IPS-18c (cell line): ENCODE measurements around the gene TSKS.

ENCODE experiments used
- H3K4me3 ChIP-seq: 2 replicates; pipeline ENCODE4 v1.7.0; 2013; ENCODE audit warnings: low read depth, mild to moderate bottlenecking, low read length, moderate library complexity; ENCODE audit not compliant: insufficient read depth
- H3K9me3 ChIP-seq: one replicate; pipeline ENCODE4 v1.6.1; 2013; ENCODE audit warnings: mild to moderate bottlenecking, low read length, moderate library complexity; ENCODE audit not compliant: control insufficient read depth, insufficient read depth

TSKS gene

GRCh38 chr19:49800771-49801170 lies 37.7 kb upstream of the TSKS start:
- Histone ChIP-seq H3K9me3 (no peaks in the 10 kb centered on the region), H3K4me3 (no peak overlapping the region)

GRCh38 chr19:49799798-49800376 lies 36.8 kb upstream of the TSKS start:
- H3K9me3 ChIP-seq = no peaks in the 10 kb centered on the region

GRCh38 chr19:49799271-49799797 lies 36.2 kb upstream of the TSKS start:
- no peaks in the 10 kb centered on the region for H3K9me3 ChIP-seq
- H3K4me3 ChIP-seq = no peak overlapping the region

More at GRCh38 chr19:49799798-49800376, 36.8 kb upstream of the TSKS start:
- no peak overlapping the region for H3K4me3 ChIP-seq

- no peaks in the 10 kb centered on the region for H3K9me3 ChIP-seq
Measured at GRCh38 chr19:49798574-49798973, 35.5 kb upstream of the TSKS start.

GRCh38 chr19:49795615-49796014 lies 32.5 kb upstream of the TSKS start:
- Histone ChIP-seq H3K9me3 (no peaks in the 10 kb centered on the region), H3K4me3 (no peak overlapping the region)

More at GRCh38 chr19:49798574-49798973, 35.5 kb upstream of the TSKS start:
- H3K4me3 ChIP-seq = no peak overlapping the region

GRCh38 chr19:49793561-49793840 lies 30.4 kb upstream of the TSKS start:
- no peaks in the 10 kb centered on the region for H3K9me3 ChIP-seq
- H3K4me3 ChIP-seq = no peak overlapping the region

- Histone ChIP-seq H3K9me3 (no peaks in the 10 kb centered on the region), H3K4me3 (no peak overlapping the region)
Measured at GRCh38 chr19:49792829-49793560, 29.9 kb upstream of the TSKS start.

- H3K9me3 ChIP-seq = no peaks in the 10 kb centered on the region
- H3K4me3 ChIP-seq = no peak overlapping the region
Measured at GRCh38 chr19:49791776-49792445, 28.8 kb upstream of the TSKS start.

- H3K9me3 ChIP-seq = no peaks in the 10 kb centered on the region
- no peak overlapping the region for H3K4me3 ChIP-seq
Measured at GRCh38 chr19:49790866-49791265, 27.8 kb upstream of the TSKS start.

- H3K9me3 ChIP-seq = no peaks in the 10 kb centered on the region
- H3K4me3 ChIP-seq = no peak overlapping the region
Measured at GRCh38 chr19:49788857-49789256, 25.8 kb upstream of the TSKS start.

GRCh38 chr19:49787746-49788145 lies 24.6 kb upstream of the TSKS start:
- Histone ChIP-seq H3K9me3 (no peaks in the 10 kb centered on the region), H3K4me3 (no peak overlapping the region)

GRCh38 chr19:49786376-49786820 lies 23.3 kb upstream of the TSKS start:
- no peaks in the 10 kb centered on the region for H3K9me3 ChIP-seq
- no peak overlapping the region for H3K4me3 ChIP-seq

GRCh38 chr19:49782515-49782914 lies 19.4 kb upstream of the TSKS start:
- no peak overlapping the region for H3K4me3 ChIP-seq
- H3K9me3 ChIP-seq = no peaks in the 10 kb centered on the region

- H3K9me3 ChIP-seq = no peaks in the 10 kb centered on the region
- H3K4me3 ChIP-seq = no peak overlapping the region
Measured at GRCh38 chr19:49781394-49781793, 18.3 kb upstream of the TSKS start.

- Histone ChIP-seq H3K4me3 (no peak overlapping the region), H3K9me3 (no peaks in the 10 kb centered on the region)
Measured at GRCh38 chr19:49780861-49781260, 17.8 kb upstream of the TSKS start.

- Histone ChIP-seq H3K9me3 (no peaks in the 10 kb centered on the region), H3K4me3 (no peak overlapping the region)
Measured at GRCh38 chr19:49779731-49780555, 16.8 kb upstream of the TSKS start.

GRCh38 chr19:49776371-49776764 lies 13.3 kb upstream of the TSKS start:
- Histone ChIP-seq H3K4me3 (no peak overlapping the region), H3K9me3 (no peaks in the 10 kb centered on the region)
